ENCODE measurements around the gene FBLN2.

The FBLN2 gene

DNA sequence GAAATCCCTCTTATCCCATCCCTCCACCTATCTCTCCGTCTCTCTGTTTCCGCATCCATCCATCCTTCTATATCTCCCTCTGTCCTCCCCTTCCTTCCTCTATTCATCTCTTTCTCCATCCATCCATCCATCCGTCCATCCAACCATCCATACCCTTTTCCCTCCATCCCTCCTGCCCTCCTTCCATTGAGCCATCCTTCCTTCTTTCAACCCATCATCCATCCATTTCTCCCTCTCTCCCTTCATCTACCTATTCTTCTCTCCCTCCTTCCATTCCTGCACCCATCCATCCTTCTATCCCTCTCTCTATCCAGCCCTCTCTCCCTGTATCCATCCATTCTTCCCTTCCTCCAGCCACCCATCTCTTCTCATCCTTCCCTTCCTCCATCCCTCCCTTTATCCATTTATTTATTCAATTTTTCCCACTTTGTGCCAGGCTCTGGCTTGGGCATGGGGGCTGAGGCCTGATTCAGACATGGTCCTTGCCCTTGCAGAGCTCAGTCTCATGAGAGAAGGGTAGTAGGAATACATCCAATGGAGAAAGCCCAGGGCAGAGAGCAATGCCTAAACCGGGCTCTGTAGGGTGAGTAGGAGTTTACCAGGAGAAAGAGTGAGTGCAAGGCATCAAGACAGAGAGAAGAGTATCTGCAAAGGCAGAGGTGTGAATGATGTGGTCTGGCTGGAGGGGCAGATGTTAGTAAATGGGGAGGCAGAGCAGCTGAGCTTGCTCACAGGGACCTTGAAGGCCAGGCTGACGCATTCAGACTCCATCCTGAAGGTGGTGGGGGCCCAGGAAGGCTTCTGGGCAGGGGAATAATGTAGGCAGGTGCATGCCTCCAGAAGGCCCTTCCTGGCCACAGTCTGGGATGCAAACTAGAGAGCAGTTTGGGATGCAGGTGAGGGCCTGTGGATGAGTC is 19.5 kb upstream of the FBLN2 start:
- no peaks in the 10 kb centered on the region for H3K36me3 ChIP-seq (ENCODE audit: insufficient read depth)
- H4K20me1 ChIP-seq (ENCODE audit: insufficient read depth) = no peaks in the 10 kb centered on the region
- no peaks in the 10 kb centered on the region for H3K4me1 ChIP-seq (ENCODE audit: low read depth, poor library complexity, severe bottlenecking)
- no peak overlapping the region for H2AFZ ChIP-seq (ENCODE audit: low read depth)
- H3K79me2 ChIP-seq (ENCODE audit: insufficient read depth, low read depth) = no peaks in the 10 kb centered on the region
- H3K27ac ChIP-seq = no peak overlapping the region
- H3K4me2 ChIP-seq = no peak overlapping the region
- no peak overlapping the region for H3K9ac ChIP-seq
- peaks cover 6% of the 10 kb centered on the region; the same call in 1 of the 2 replicates for H3K27me3 ChIP-seq (ENCODE audit: insufficient read depth, low read depth)
- no peak overlapping the region for H3K4me3 ChIP-seq (IDR thresholded peaks at IDR 0.05; ENCODE audit: insufficient read depth, low read depth, low read length)
- TF ChIP-seq, protein P1, sequence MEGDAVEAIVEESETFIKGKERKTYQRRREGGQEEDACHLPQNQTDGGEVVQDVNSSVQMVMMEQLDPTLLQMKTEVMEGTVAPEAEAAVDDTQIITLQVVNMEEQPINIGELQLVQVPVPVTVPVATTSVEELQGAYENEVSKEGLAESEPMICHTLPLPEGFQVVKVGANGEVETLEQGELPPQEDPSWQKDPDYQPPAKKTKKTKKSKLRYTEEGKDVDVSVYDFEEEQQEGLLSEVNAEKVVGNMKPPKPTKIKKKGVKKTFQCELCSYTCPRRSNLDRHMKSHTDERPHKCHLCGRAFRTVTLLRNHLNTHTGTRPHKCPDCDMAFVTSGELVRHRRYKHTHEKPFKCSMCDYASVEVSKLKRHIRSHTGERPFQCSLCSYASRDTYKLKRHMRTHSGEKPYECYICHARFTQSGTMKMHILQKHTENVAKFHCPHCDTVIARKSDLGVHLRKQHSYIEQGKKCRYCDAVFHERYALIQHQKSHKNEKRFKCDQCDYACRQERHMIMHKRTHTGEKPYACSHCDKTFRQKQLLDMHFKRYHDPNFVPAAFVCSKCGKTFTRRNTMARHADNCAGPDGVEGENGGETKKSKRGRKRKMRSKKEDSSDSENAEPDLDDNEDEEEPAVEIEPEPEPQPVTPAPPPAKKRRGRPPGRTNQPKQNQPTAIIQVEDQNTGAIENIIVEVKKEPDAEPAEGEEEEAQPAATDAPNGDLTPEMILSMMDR (conservative IDR thresholded peaks at IDR 0.05; ENCODE audit: low read depth, low read length) = no peak

DNA sequence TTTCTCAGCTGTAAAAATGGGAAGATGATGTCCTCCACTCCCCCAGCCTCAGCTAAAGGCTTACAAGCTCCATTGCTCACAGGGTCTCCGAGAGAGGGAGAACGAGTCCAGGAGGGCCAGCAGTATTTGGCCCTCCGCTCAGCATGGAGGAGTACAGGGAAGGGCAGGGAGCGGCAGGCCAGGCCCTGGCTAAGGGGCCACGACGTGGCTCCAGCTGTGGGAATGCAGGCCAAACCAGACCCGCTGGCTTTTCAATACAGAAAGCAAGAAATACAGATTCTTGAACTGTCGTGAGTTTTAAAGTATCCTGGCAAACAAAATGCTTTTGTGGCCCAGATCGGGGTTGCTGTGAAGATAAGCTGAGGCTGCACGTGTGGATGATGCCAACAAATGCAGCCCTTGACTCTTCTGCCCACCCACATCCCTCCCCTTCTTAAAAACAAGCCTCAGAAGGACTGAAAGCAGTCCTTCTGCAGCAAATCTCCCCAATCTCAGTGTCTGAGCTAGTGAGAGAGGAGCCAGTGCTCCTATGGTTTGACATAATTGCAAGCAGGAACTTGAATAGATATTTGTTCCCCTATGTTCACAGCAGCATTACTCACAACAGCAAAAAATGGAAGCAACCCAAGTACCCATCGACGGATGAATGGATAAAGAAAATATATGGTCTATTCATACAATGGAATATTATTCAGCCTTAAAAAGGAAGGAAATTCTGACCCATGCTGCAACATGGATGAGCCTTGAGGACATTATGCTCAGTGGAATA is 18.5 kb upstream of the FBLN2 start:
- H3K36me3 ChIP-seq (ENCODE audit: insufficient read depth) = no peaks in the 10 kb centered on the region
- no peaks in the 10 kb centered on the region for H4K20me1 ChIP-seq (ENCODE audit: insufficient read depth)
- H3K27me3 ChIP-seq (ENCODE audit: insufficient read depth, low read depth) = peaks cover 6% of the 10 kb centered on the region; the same call in 1 of the 2 replicates
- TF ChIP-seq, protein P1 (conservative IDR thresholded peaks at IDR 0.05; ENCODE audit: low read depth, low read length) = no peak
- H3K27ac ChIP-seq = no peak overlapping the region
- no peak overlapping the region for H2AFZ ChIP-seq (ENCODE audit: low read depth)
- no peak overlapping the region for H3K4me2 ChIP-seq
- H3K4me1 ChIP-seq (ENCODE audit: low read depth, poor library complexity, severe bottlenecking) = no peaks in the 10 kb centered on the region
- no peak overlapping the region for H3K9ac ChIP-seq
- no peaks in the 10 kb centered on the region for H3K79me2 ChIP-seq (ENCODE audit: insufficient read depth, low read depth)
- H3K4me3 ChIP-seq (IDR thresholded peaks at IDR 0.05; ENCODE audit: insufficient read depth, low read depth, low read length) = no peak overlapping the region

DNA sequence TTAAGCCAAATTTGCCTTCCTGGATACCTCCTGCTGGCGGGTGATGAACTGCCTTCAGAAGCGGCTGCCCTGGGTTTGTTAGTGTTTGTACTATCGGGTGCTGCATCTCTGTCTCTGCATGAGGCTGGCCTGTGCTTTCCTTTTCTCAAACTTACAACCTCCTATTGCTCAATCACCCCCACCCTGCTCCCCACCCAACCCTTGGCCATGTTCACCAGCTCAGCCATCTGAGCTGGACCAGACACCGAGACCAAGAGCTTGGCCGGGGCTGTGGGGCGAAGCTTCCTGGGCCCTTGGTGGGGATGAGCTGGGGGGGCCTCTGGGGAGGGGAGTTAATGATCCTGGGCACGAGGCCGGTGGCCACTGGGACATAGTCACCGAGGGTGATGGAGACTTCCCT is 16.8 kb upstream of the FBLN2 start:
- Histone ChIP-seq H4K20me1 (ENCODE audit: insufficient read depth) (no peaks in the 10 kb centered on the region), H3K4me3 (IDR thresholded peaks at IDR 0.05; ENCODE audit: insufficient read depth, low read depth, low read length) (no peak overlapping the region), H3K4me1 (ENCODE audit: low read depth, poor library complexity, severe bottlenecking) (no peaks in the 10 kb centered on the region), H3K4me2 (no peak overlapping the region), H3K9ac (no peak overlapping the region), H3K79me2 (ENCODE audit: insufficient read depth, low read depth) (no peaks in the 10 kb centered on the region), H3K27me3 (ENCODE audit: insufficient read depth, low read depth) (peaks cover 6% of the 10 kb centered on the region; the same call in 1 of the 2 replicates), H2AFZ (ENCODE audit: low read depth) (no peak overlapping the region), H3K36me3 (ENCODE audit: insufficient read depth) (no peaks in the 10 kb centered on the region), H3K27ac (no peak overlapping the region)
- TF ChIP-seq, protein P1 (conservative IDR thresholded peaks at IDR 0.05; ENCODE audit: low read depth, low read length) = no peak

DNA sequence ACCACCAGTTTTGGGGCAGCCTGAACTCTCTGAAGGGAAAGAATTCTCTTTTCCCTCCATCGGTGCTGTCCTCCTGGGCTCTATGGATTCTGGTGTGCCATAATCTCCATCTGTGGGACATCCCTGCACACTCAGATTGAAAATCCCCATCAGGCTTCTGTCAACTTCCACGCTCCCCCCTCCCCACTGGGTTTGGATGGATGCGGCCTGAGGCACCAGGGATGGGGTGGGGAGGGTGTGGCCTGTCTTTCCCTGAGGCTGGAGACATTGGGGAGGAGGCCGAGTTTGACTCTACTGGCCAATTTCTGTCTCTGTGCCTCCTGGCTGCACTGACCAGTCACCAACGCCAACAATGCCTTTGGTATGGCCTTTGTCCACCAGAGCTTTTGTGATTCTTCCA is 16.3 kb upstream of the FBLN2 start:
- no peaks in the 10 kb centered on the region for H3K4me1 ChIP-seq (ENCODE audit: low read depth, poor library complexity, severe bottlenecking)

More for the DNA sequence above, 16.3 kb upstream of the FBLN2 start:
- no peaks in the 10 kb centered on the region for H3K36me3 ChIP-seq (ENCODE audit: insufficient read depth)
- TF ChIP-seq, protein P1 (conservative IDR thresholded peaks at IDR 0.05; ENCODE audit: low read depth, low read length) = no peak
- no peak overlapping the region for H3K27ac ChIP-seq
- H4K20me1 ChIP-seq (ENCODE audit: insufficient read depth) = no peaks in the 10 kb centered on the region
- no peak overlapping the region for H3K4me3 ChIP-seq (IDR thresholded peaks at IDR 0.05; ENCODE audit: insufficient read depth, low read depth, low read length)
- H3K4me2 ChIP-seq = no peak overlapping the region
- H3K9ac ChIP-seq = no peak overlapping the region
- H3K79me2 ChIP-seq (ENCODE audit: insufficient read depth, low read depth) = no peaks in the 10 kb centered on the region
- H2AFZ ChIP-seq (ENCODE audit: low read depth) = no peak overlapping the region
- H3K27me3 ChIP-seq (ENCODE audit: insufficient read depth, low read depth) = peaks cover 6% of the 10 kb centered on the region; the same call in 1 of the 2 replicates
